Measurements from ENCODE around the gene CAB39.

The CAB39 gene

DNA sequence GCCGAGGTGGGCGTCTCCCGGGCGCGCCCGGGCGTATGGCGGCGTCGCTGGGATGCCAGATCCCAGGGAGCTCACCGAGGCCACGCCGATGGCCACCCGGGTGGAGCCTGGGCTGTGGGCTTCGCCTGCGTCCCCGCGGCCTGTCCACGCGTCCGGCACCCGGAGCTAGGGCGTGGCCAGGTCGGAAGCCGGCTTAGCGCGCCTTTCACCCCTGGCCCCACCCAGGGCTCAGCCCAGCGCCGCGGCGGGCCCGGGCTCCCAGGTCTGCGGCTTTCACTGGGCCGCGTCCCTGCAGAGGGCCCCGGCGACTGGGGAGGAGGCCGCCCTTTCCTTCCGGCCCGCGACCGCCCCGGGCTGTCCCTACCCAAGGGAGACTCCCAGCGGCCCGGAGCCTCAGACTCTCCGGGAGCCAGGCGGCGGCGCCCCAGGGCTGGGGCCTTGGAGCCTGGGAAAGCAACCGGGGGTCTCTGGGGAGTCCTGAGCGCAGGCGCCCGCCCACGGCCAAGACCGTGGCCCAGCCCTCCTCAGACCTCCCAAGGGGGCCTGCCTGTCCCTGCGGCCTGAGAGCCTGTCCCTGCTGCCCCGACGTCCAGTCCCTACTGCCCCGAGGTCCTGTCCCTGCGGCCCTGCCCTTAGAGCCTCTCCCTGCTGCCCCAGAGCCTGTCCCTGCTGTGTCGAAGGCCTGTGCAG is 115.8 kb downstream of the CAB39 start:
- H3K4me3 ChIP-seq, result peak overlapping the region; percentile 64

GRCh38 chr2:230829293-230829692 is 116.7 kb downstream of the CAB39 start:
- Histone ChIP-seq H3K27ac (no peak overlapping the region), H3K4me3 (no peak overlapping the region)
- TF ChIP-seq, protein P1, sequence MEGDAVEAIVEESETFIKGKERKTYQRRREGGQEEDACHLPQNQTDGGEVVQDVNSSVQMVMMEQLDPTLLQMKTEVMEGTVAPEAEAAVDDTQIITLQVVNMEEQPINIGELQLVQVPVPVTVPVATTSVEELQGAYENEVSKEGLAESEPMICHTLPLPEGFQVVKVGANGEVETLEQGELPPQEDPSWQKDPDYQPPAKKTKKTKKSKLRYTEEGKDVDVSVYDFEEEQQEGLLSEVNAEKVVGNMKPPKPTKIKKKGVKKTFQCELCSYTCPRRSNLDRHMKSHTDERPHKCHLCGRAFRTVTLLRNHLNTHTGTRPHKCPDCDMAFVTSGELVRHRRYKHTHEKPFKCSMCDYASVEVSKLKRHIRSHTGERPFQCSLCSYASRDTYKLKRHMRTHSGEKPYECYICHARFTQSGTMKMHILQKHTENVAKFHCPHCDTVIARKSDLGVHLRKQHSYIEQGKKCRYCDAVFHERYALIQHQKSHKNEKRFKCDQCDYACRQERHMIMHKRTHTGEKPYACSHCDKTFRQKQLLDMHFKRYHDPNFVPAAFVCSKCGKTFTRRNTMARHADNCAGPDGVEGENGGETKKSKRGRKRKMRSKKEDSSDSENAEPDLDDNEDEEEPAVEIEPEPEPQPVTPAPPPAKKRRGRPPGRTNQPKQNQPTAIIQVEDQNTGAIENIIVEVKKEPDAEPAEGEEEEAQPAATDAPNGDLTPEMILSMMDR (IDR thresholded peaks at IDR 0.05), result no peak
- DNase-seq (ENCODE audit: low spot score), result no peak

More for the DNA sequence above, 115.8 kb downstream of the CAB39 start:
- DNase-seq (ENCODE audit: low spot score), result no peak
- TF ChIP-seq, protein P1 (IDR thresholded peaks at IDR 0.05), result no peak
- no peak overlapping the region for H3K27ac ChIP-seq

DNA sequence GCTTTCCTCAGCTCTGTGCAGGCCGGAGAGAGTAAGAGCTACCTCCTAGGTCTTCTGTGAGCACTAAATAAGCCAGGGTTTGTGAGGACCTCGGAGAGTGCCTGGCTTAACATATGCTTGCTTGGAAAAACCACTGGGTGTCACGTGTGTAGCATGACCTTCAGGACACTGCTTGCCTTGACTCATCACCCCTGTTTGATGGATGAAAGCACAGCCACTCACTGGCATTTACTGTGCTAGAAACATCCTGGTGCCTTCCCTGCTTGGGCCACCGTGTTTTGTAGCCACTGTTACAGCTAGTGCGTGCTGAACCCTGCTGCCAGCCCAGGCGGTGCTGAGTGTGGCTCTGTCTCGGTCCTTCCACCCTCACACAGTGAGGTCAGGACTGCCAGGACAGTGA is 117.3 kb downstream of the CAB39 start:
- no peak overlapping the region for H3K4me3 ChIP-seq
- DNase-seq (ENCODE audit: low spot score), result no peak
- no peak overlapping the region for H3K27ac ChIP-seq
- TF ChIP-seq, protein P1 (IDR thresholded peaks at IDR 0.05), result no peak

DNA sequence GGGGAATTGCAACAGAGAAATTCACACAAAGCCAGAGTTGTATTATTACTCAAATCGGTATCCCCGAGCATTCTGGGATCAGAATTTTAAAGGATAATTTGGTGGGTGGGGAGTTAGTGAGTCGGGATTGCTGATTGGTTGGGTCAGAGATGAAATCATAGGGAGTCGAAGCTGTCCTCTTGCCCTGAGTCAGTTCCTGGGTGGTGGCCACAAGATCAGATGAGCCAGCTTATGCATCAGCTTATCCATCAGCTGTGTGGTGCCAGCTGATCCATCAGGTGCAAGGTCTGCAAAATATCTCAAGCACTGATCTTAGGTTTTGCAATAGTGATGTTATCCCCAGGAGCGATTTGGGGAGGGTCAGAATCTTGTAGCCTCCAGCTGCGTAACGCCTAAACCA is 117.8 kb downstream of the CAB39 start:
- DNase-seq (ENCODE audit: low spot score), result no peak
- Histone ChIP-seq H3K4me3 (no peak overlapping the region), H3K27ac (no peak overlapping the region)
- TF ChIP-seq, protein P1 (IDR thresholded peaks at IDR 0.05), result no peak

GRCh38 chr2:230840301-230840700 is 127.7 kb downstream of the CAB39 start:
- DNase-seq (ENCODE audit: low spot score), result no peak
- Histone ChIP-seq H3K4me3 (no peak overlapping the region), H3K27ac (no peak overlapping the region)
- TF ChIP-seq, protein P1 (IDR thresholded peaks at IDR 0.05), result no peak

- DNase-seq (ENCODE audit: low spot score), result no peak
- H3K4me3 ChIP-seq, result no peak overlapping the region
- H3K27ac ChIP-seq, result no peak overlapping the region
- TF ChIP-seq, protein P1 (IDR thresholded peaks at IDR 0.05), result no peak
Observed at GRCh38 chr2:230842473-230842872, 129.8 kb downstream of the CAB39 start.

- TF ChIP-seq, protein P1 (IDR thresholded peaks at IDR 0.05), result no peak
- H3K4me3 ChIP-seq, result no peak overlapping the region
- H3K27ac ChIP-seq, result no peak overlapping the region
- DNase-seq (ENCODE audit: low spot score), result no peak
Observed at GRCh38 chr2:230843132-230843531, 130.5 kb downstream of the CAB39 start.
